Measurements from ENCODE around the gene DNAH6.

The DNAH6 gene

GRCh38 chr2:84805250-84805958 is 289.1 kb downstream of the DNAH6 start:
- no peak for DNase-seq (ENCODE audit: low spot score)

DNA sequence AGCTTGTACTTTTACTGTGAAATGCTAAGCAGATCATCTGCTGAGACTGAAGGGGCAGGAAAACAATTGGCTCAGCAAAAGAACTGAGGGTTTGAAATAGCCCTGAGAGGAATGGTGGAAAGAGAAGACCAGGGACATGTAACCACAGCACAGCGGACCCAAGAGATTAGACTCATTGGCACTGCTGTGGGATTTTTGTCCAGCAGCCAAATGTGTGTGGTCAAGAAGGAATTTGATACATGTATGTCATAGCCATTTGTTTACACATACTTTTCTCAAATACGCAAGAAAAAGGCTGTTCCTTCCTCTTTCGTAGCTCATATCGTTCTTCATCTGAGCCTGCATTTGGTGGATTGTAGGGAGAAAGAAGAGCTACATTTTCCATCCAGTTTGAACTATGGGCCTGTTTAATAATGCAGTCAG is 290.8 kb downstream of the DNAH6 start:
- DNase-seq (ENCODE audit: low spot score): no peak

DNA sequence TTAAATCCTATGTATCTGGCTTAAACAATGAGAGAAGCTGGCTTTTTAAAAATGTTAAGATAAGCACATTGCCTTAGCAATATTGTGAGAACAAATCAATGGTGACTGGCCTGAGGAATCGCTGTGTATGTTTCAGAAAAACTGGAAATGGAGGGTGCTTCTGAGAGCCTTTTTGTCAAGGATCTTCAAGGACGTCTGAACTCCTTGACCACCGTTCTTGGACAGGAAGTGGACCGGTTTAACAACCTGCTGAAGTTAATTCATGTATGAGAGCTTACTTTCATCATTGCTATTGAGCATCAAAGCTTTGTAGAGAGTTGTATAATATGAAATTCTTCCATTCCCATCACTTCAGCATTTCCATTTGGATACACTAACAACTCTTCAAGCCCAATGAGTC is 292.0 kb downstream of the DNAH6 start:
- no peak for DNase-seq (ENCODE audit: low spot score)

GRCh38 chr2:84811839-84812431 is 295.6 kb downstream of the DNAH6 start:
- DNase-seq (ENCODE audit: low spot score): no peak

DNA sequence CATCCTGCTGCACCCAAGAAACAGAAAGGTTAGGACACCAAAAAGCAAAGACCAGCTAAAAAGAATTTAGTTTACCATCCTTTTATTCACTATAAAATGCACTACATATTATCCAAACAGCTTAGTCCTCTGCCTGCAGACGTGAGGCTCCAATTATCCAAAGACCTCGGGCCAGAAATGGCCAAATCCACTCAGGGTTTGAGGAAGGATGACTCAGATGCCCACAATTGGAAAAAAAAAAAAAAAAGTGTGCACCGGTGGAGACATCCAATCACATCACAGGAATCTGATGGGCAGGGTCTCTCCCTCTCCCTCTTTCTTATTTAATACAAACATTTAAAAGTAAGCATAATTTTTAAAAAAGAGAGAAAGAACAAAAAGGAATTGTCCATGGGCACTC is 298.8 kb downstream of the DNAH6 start:
- no peak for DNase-seq (ENCODE audit: low spot score)

DNA sequence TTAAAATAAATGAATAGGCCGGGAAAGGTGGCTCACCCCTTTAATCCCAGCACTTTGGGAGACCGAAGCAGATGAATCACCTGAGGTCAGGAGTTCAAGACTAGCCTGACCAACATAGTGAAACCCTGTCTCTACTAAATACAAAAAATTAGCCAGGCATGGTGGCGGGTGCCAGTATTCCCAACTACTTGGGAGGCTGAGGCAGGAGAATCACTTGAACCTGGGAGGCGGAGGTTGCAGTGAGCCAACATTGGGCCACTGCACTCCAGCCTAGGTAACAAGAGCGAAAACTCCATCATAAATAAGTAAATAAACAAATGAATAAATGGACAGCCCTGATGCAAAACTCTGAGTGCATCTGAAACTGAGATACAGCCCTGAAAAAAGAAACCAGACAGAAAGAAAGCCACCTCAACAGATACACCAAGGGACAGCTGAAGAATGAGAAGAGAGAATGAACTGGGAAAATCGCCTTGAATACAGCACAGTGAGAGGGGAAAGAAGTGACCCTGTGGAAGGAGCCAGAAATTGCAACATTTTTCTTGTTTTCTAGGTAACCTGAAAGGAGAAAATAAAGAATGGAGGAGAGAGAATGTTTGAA is 300.2 kb downstream of the DNAH6 start:
- DNase-seq (ENCODE audit: low spot score): no peak

DNA sequence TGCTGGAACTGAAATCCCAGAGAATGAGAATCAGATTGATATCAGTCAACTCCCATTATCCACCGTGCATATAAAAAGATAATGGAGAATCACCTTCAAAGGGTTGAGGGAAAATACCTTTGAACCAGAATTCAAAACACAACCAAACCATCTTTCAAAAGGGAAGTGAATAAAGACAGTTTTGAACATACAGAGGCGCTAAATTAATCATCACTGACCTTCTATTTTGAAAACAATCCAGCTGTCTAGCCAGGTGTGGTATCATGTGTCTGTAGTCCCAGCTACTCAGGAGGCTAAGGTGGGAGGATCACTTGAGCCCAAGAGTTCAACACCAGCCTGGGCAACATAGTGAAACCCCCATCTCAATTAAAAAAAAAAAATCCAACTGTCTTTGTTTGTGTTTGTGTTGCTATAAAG is 300.9 kb downstream of the DNAH6 start:
- no peak for DNase-seq (ENCODE audit: low spot score)

DNA sequence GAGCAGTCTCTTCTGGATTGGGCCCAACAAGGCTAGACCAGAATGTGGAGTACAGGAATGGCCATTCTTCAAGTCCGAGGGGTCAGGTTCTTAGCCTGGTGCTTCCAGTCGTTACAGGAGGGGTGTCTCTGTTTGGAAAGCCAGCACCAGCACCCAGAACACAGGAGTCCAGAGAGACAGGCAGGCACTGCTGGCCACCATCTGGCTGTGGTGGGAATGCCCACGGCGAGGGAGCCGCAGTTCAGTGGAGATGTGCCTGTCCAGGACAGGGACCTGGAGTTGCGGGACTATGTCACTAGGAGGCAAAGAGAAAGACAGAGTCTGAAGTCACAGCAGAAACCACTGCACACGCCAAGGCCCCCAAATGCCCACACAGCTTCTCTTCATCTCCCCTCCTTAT is 305.5 kb downstream of the DNAH6 start:
- no peak for DNase-seq (ENCODE audit: low spot score)

GRCh38 chr2:84823229-84823628 is 306.9 kb downstream of the DNAH6 start:
- DNase-seq (ENCODE audit: low spot score): no peak

GRCh38 chr2:84823788-84824187 is 307.5 kb downstream of the DNAH6 start:
- no peak for DNase-seq (ENCODE audit: low spot score)

DNA sequence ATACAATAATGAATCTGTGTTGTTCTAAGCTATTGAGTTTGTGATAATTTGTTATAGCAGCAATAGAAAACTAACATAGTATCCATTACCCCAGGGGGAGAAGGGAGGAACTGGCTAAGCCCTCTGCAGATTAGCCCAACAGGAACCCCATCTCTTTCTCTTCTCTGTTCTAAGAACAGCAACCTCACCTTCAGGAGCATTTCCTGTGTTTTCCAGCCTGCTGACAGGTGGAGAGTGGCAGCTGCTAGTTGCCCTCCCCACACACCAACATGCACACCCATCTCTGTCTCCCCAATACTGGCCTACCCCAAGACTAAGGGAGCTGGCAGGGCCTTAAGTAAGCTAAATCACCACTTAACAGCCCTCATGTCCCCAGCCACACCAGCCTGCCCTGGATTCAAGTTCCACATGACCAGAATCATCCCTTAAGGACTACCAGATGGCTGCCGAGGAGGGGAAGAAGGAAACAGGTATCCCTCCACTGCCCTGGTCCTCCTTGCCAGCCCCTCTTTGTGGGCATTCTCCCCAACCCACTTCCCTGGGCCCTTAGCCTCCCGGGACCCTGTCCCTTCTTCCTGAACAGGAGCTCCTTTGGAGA is 311.8 kb downstream of the DNAH6 start:
- DNase-seq (ENCODE audit: low spot score): no peak

DNA sequence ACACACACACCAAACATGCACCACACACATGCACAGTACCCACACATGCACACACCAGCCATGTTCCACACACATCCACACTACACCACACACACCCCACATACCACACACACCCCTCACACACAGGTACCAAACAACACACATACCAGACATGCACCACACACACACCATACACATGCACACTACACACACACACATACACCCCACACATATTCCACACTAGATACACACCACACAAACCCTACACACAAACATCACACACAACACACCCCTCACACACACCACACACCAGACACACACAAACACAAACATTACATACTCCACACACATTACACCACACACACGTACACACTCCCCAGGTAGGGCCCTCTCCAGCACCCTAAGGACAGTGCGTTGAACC is 313.4 kb downstream of the DNAH6 start:
- no peak for DNase-seq (ENCODE audit: low spot score)

GRCh38 chr2:84830095-84830494 is 313.8 kb downstream of the DNAH6 start:
- no peak for DNase-seq (ENCODE audit: low spot score)

- no peak for DNase-seq (ENCODE audit: low spot score)
Measured at GRCh38 chr2:84830758-84831500, 314.6 kb downstream of the DNAH6 start.

DNA sequence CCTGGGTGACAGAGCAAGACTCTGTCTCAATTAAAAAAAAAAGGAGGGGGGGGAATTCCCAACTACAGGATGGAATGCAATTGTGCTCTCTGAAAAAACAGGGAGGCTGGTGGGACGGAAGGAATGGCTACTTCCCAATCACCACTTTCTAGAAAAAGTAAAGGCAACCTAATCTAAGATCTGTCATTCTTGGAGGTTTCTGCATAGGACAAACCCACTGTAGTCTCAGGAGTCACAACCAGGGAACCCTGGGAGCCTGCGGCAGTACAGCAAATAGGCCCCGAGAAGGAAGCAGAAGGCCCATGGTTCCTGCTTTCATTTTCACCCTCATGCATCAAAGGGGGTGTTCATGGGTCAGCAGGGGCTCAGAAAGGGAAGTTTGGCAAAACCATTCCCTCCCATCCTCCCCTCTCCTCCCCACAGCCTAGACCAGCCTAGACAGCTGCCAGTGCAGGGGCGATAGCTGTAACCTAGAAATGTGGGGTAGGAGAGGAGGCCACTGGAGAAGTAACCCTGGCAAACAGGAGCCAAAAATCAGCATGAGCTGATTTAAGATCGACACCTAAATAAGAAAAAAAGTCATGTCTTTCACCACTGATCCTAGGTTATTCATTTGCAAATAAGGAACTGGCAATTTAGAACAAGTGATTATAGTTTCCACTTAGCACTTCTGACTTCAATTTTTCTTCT is 316.6 kb downstream of the DNAH6 start:
- DNase-seq (ENCODE audit: low spot score): no peak

DNA sequence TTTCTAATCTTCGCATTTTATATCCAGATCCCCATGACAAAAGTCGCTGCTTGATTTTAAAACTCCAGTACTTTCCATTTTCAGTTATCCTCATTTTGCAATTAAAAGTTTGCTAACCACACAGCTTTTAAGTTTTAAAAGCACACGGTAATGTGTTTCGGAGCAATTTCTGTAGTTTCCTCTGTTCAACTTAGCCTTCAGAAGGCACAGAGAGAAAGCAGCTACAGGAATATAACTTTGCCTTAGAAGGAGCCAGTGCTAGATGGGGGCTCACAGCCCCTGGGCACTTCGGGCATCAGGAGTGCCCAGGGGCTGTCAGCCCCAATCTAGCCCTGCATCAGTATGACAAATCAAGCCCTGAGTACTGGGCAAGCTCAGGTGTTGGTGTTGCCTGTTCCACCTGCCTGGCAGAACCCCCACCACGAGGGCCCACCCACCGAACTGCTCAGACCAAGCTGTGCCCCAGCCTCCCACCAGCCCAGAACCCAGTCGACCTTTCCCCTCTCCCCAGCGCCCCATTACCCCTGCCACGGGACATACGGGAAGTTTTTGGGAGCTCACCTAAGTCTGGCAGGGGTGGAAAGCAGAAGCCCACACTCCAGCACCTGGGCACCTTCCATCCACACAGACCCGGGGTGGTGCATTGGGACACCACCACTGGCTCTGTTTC is 317.3 kb downstream of the DNAH6 start:
- DNase-seq (ENCODE audit: low spot score): no peak

GRCh38 chr2:84836215-84836614 is 319.9 kb downstream of the DNAH6 start:
- no peak for DNase-seq (ENCODE audit: low spot score)

GRCh38 chr2:84838434-84839145 is 322.3 kb downstream of the DNAH6 start:
- DNase-seq (ENCODE audit: low spot score): no peak

GRCh38 chr2:84839851-84840250 is 323.6 kb downstream of the DNAH6 start:
- no peak for DNase-seq (ENCODE audit: low spot score)

DNA sequence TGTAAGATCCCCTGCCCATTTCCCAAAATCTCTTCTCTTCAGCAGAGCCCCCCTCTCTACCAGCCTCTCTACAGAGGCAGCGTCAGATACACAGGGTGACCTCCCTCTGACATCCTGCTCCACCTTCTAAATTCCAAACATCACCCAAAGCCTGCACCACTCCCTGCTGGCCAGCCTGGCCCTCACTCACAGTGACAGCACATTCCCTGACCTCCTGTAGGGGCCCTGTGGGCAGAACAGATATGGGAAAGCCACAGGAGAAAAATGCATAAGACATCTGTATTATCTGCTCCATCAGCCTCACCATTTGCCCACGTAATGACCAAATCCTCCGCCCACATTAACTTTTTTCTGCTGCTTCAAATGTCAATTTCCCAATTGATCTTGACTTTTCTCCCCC is 324.0 kb downstream of the DNAH6 start:
- DNase-seq (ENCODE audit: low spot score): no peak

DNA sequence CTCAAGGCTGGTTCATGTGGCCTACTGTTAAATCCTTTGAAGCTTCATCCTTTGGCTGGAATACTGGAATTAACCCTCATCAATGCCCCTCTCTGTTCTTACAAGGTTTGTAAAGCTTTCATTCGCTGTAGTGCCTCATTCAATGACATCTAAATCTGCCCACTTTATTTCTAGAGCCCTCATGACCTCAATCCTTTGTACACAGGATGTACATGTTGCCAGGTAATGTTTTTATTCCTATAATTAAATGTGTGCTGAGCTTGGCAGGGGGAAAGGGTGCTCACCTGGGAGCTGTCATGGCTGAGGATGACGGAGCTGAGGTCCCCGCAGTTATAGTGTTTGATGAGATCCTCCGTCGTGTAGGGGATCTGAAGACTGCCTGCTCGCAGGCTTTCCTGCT is 325.3 kb downstream of the DNAH6 start:
- no peak for DNase-seq (ENCODE audit: low spot score)
